Liver (tissue), 9 donors: Measurements from ENCODE around the gene FCRLA. TPM values are rescaled to one million over a fixed set of nuclear protein-coding genes. Genes with fewer than 3 reads are reported as not detected.

ENCODE experiments used
- DNase-seq: peaks from one replicate; pipeline ENCODE4 v3.0.0-alpha.2; 2017; ENCODE audit warnings: low spot score
- H3K27ac ChIP-seq, 2 donors: one replicate each; pipeline ENCODE4 v1.7.0; 2013; ENCODE audit warnings: inconsistent platforms in 2 of 2, low read length in 2 of 2, control low read depth in 1 of 2, low read depth in 1 of 2, mild to moderate bottlenecking in 1 of 2
- H3K27me3 ChIP-seq, 4 donors: one replicate each; pipeline versions ENCODE4 v1.6.1 to v1.7.0; 2013; ENCODE audit warnings: low read length in 3 of 4, inconsistent platforms in 1 of 4, mild to moderate bottlenecking in 1 of 4, moderate library complexity in 1 of 4; ENCODE audit not compliant: control insufficient read depth in 4 of 4, insufficient read depth in 4 of 4
- H3K36me3 ChIP-seq, 4 donors: one replicate each; pipeline versions ENCODE4 v1.6.1 to v1.7.0; 2013; ENCODE audit warnings: low read length in 3 of 4, mild to moderate bottlenecking in 3 of 4, low read depth in 1 of 4, moderate library complexity in 1 of 4; ENCODE audit not compliant: control insufficient read depth in 4 of 4, insufficient read depth in 3 of 4
- H3K4me1 ChIP-seq, 4 donors: one replicate each; pipeline versions ENCODE4 v1.6.1 to v1.7.0; 2013; ENCODE audit warnings: low read length in 3 of 4, mild to moderate bottlenecking in 3 of 4, moderate library complexity in 1 of 4; ENCODE audit not compliant: control insufficient read depth in 4 of 4, insufficient read depth in 4 of 4
- H3K4me3 ChIP-seq, 3 donors: one replicate each; pipeline versions ENCODE4 v1.6.1 to v1.7.0; 2013; ENCODE audit warnings: low read length in 3 of 3, control low read depth in 1 of 3, low read depth in 1 of 3, mild to moderate bottlenecking in 1 of 3
- H3K9ac ChIP-seq, 2 donors: one replicate each; pipeline ENCODE4 v1.7.0; 2013; ENCODE audit warnings: low read length in 2 of 2, mild to moderate bottlenecking in 2 of 2, moderate library complexity in 2 of 2, control low read depth in 1 of 2, low read depth in 1 of 2
- H3K9me3 ChIP-seq, 4 donors: one replicate each; pipeline versions ENCODE4 v1.6.1 to v1.7.0; 2013; ENCODE audit warnings: low read length in 3 of 4; ENCODE audit not compliant: control insufficient read depth in 4 of 4
- ATF3 ChIP-seq: IDR thresholded peaks from 2 replicates; pipeline ENCODE4 v1.6.1; 2016; ENCODE audit warnings: antibody characterized with exemption
- CTCF ChIP-seq: fragments of 150-350 bp; IDR thresholded peaks from 2 replicates; pipeline ENCODE4 v1.5.1; 2017; ENCODE audit warnings: improper control_type of control experiment, low read depth, low read length; ENCODE audit not compliant: missing input control
- FOXA1 ChIP-seq: IDR thresholded peaks from 2 replicates; pipeline ENCODE4 v1.6.1; 2016; ENCODE audit warnings: antibody characterized with exemption
- FOXA2 ChIP-seq: IDR thresholded peaks from 2 replicates; pipeline ENCODE4 v1.6.1; 2016; ENCODE audit warnings: antibody characterized with exemption
- HNF4A ChIP-seq, 2 donors: conservative IDR thresholded peaks; 2 replicates each; pipeline ENCODE4 v1.6.1; 2016; ENCODE audit warnings: antibody characterized with exemption in 2 of 2, mild to moderate bottlenecking in 2 of 2
- HNF4G ChIP-seq: IDR thresholded peaks from 2 replicates; pipeline ENCODE4 v1.6.1; 2016; ENCODE audit warnings: antibody characterized with exemption
- JUND ChIP-seq, 2 donors: IDR thresholded peaks; 2 replicates each; pipeline ENCODE4 v1.6.1; 2016; ENCODE audit warnings: antibody characterized with exemption in 2 of 2
- MAX ChIP-seq: IDR thresholded peaks from 2 replicates; pipeline ENCODE4 v1.6.1; 2016; ENCODE audit warnings: antibody characterized with exemption
- NR2F2 ChIP-seq: IDR thresholded peaks from 2 replicates; pipeline ENCODE4 v1.6.1; 2016; ENCODE audit warnings: antibody characterized with exemption
- RAD21 ChIP-seq, 2 donors: IDR thresholded peaks; 2 replicates each; pipeline ENCODE4 v1.6.1; 2016; ENCODE audit warnings: antibody characterized with exemption in 2 of 2, mild to moderate bottlenecking in 2 of 2
- REST ChIP-seq: IDR thresholded peaks from 2 replicates; pipeline ENCODE4 v1.6.1; 2016; ENCODE audit warnings: antibody characterized with exemption, mild to moderate bottlenecking
- RXRA ChIP-seq, 2 donors: IDR thresholded peaks; 2 replicates each; pipeline ENCODE4 v1.6.1; 2017 to 2018; ENCODE audit warnings: antibody characterized with exemption in 2 of 2, mild to moderate bottlenecking in 1 of 2
- SP1 ChIP-seq: IDR thresholded peaks from 2 replicates; pipeline ENCODE4 v1.6.1; 2018; ENCODE audit warnings: antibody characterized with exemption, mild to moderate bottlenecking
- TAF1 ChIP-seq: conservative IDR thresholded peaks from 2 replicates; pipeline ENCODE4 v1.6.1; 2016; ENCODE audit warnings: antibody characterized with exemption, mild to moderate bottlenecking
- YY1 ChIP-seq: IDR thresholded peaks from 2 replicates; pipeline ENCODE4 v1.6.1; 2016; ENCODE audit warnings: antibody characterized with exemption, mild to moderate bottlenecking
- ZBTB33 ChIP-seq: IDR thresholded peaks from 2 replicates; pipeline ENCODE4 v1.6.1; 2016; ENCODE audit warnings: antibody characterized with exemption
- WGBS: extraction: QIAGEN DNeasy Blood & Tissue Kit; methylation state at CpG from one replicate; pipeline ENCODE4 v1.1.7; 2013; 5-methylcytosine and 5-hydroxymethylcytosine counted together
- polyA plus RNA-seq, 2 donors: library from polyadenylated mRNA; stranded (reverse) in 1 of 2; unstranded in 1 of 2; fragments of 200-250 nt in 1 of 2; fragments of >200 nt in 1 of 2; fragmentation: Nextera tagmentation in 1 of 2; extraction: Ambion mirVana in 1 of 2; gene quantifications; one replicate each; pipeline versions ENCODE4 v1.2.1 to v1.2.3, GENCODE V29; 2013 to 2015
- total RNA-seq, 2 donors: library from RNA; depleted of rRNA; stranded (reverse); fragments of >200 nt; gene quantifications; one replicate each; pipeline ENCODE4 v1.2.3, GENCODE V29; 2014
- donor health status: healthy.
- donor health status: healthy.
- donor health status: healthy.
- donor health status: healthy.
- donor health status: healthy.

Gene FCRLA
- total and polyA plus RNA-seq, 4 donors, result 0.06 to 3.3 (median 0.29) TPM

GRCh38 chr1:161705537-161705936 is 1.5 kb upstream of the FCRLA start (continued):
- TF ChIP-seq SP1 (no peak), RAD21 (IDR thresholded peaks at IDR 0.05) (no peak)

GRCh38 chr1:161706113-161706481 is 932 bp upstream of the FCRLA start:
- no peak overlapping the region for H3K27ac ChIP-seq
- TF ChIP-seq RXRA (IDR thresholded peaks at IDR 0.05), result no peak
- no peak for TF ChIP-seq REST
- TF ChIP-seq JUND (IDR thresholded peaks at IDR 0.05), result no peak
- no peak for TF ChIP-seq FOXA1
- TF ChIP-seq YY1, result no peak
- TF ChIP-seq RAD21 (IDR thresholded peaks at IDR 0.05), result no peak
- no peak for TF ChIP-seq SP1
- no peak for TF ChIP-seq FOXA2
- no peak for TF ChIP-seq ATF3
- no peak for TF ChIP-seq MAX
- no peak for TF ChIP-seq CTCF
- TF ChIP-seq HNF4G, result no peak
- no peak for TF ChIP-seq TAF1
- TF ChIP-seq ZBTB33, result no peak
- TF ChIP-seq NR2F2, result no peak
- no peak for TF ChIP-seq HNF4A (conservative IDR thresholded peaks at IDR 0.05)
- H3K9me3 ChIP-seq, result no peaks in the 10 kb centered on the region
- H3K9ac ChIP-seq, result no peak overlapping the region
- no peak overlapping the region for H3K4me3 ChIP-seq
- no peak for DNase-seq
- no peaks in the 10 kb centered on the region for H3K4me1 ChIP-seq
- H3K27me3 ChIP-seq, result no peaks in the 10 kb centered on the region
- 88% methylated on average over 3 of the region's 3 CpGs for WGBS
- no peaks in the 10 kb centered on the region for H3K36me3 ChIP-seq
